ENCODE measurements around the gene IFNL4. TPM values are rescaled to one million over a fixed set of nuclear protein-coding genes. Genes with fewer than 3 reads are reported as not detected.
"Not testable (repeated sequence)": the region's sequence is repeated elsewhere in the genome, so short reads cannot be mapped to it uniquely, and the experiment has no call there.

Gene IFNL4
- total and polyA plus RNA-seq, 9 of the 15 experiments (the other 6 are each of a cell fraction or from before 2014, with no cell fraction given): not detected

DNA sequence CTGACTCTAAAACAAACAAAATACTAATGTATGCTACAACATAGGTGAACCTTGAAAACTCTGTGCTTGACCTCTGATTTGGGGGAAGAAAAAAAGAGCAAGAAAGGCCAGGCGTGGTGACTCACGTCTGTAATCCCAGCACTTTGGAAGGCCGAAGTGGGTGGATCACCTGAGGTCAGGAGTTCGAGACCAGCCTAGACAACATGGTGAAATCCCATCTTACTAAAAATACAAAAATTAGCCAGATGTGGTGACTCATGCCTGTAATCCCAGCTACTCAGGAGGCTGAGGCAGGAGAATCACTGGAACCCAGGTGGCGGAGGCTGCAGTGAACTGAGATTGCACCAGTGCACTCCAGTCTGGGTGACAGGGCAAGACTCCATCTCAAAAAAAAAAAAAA, 25.2 kb upstream of the IFNL4 start:
- H3K36me3 ChIP-seq (ENCODE audit: control insufficient read depth, insufficient read depth, low read length); H3K9ac ChIP-seq (ENCODE audit: insufficient read depth in 1 of 2, low read depth in 2 of 2, low read length in 2 of 2); H3K4me3 ChIP-seq; DNase-seq (ENCODE audit: extremely low read depth in 1 of 4, low spot score in 3 of 4); H4K20me1 ChIP-seq (replicated peaks; ENCODE audit: control insufficient read depth, insufficient read depth, low read length); H3K79me2 ChIP-seq (ENCODE audit: control insufficient read depth, insufficient read depth, low read length); BruUV-seq (replicated peaks); FAIRE-seq; H3K4me1 ChIP-seq (replicated peaks in 1 of 2; ENCODE audit: control insufficient read depth in 2 of 2, insufficient read depth in 2 of 2, low read length in 2 of 2); H3K9me1 ChIP-seq (ENCODE audit: control insufficient read depth, insufficient read depth, low read length); H3K4me2 ChIP-seq (ENCODE audit: insufficient read depth, low read length); ATAC-seq; H3K27ac ChIP-seq (ENCODE audit: extremely low read depth, low read depth, low read length); CTCF ChIA-PET (ENCODE audit: low intra/inter-chr PET ratio); in situ Hi-C loops (cut with MboI); H3K9me3 ChIP-seq (replicated peaks; ENCODE audit: control insufficient read depth, insufficient read depth, low read depth, low read length); H2AFZ ChIP-seq (ENCODE audit: low read depth, low read length); POLR2A ChIA-PET; intact Hi-C loops (cut with micrococcal nuclease): not testable (repeated sequence)
- 22% methylated on average over 5 of the region's 5 CpGs for WGBS (ENCODE audit: insufficient coverage, low coverage, missing lambda C conversion rate)
- peaks cover 12 to 16% of the 10 kb centered on the region in 2 experiments; a peak in 3 of 5 replicates for H3K27me3 ChIP-seq (ENCODE audit: control insufficient read depth in 2 of 2, insufficient read depth in 2 of 2, low read length in 2 of 2)
- TF ChIP-seq EGR1 (conservative IDR thresholded peaks at IDR 0.05): peak; percentile 40; the same call in 1 of the 2 replicates
- TF ChIP-seq DPF2 (IDR thresholded peaks at IDR 0.05): 0 out of 2 replicates have a peak, but pooled peaks have one; percentile 13
- TF ChIP-seq CBFA2T3 (IDR thresholded peaks at IDR 0.05): peak; percentile 35; the same call in 1 of the 2 replicates
- TF ChIP-seq, protein P1, sequence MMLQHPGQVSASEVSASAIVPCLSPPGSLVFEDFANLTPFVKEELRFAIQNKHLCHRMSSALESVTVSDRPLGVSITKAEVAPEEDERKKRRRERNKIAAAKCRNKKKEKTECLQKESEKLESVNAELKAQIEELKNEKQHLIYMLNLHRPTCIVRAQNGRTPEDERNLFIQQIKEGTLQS (IDR thresholded peaks at IDR 0.05): peak; percentile 54; the same call in 1 of the 2 replicates
- TF ChIP-seq, protein P1 (CRISPR knock-in tag; conservative IDR thresholded peaks at IDR 0.05): not testable (repeated sequence)
- peak; percentile 26 to 44; a peak in 2 of 4 replicates for TF ChIP-seq KDM1A (IDR thresholded peaks at IDR 0.05)

All from K562 (cell line).